H1 (cell line): Measurements from ENCODE around the gene TMEM120B. TPM values are rescaled to one million over a fixed set of nuclear protein-coding genes. Genes with fewer than 3 reads are reported as not detected.
A peak's percentile ranks its signal among the peaks of the same experiment; 100 is the strongest.

Experiments
- CTCF ChIA-PET: fragments of 300-600 bp; sonication (Branson Sonifier 250); formaldehyde crosslinking; loops from one replicate; lab custom pipeline; 2021; ENCODE audit not compliant: partially characterized antibody; lab: Charles Lee
- POLR2A ChIA-PET: fragments of 300-600 bp; sonication (Branson Sonifier 250); formaldehyde crosslinking; loops from one replicate; lab custom pipeline; 2021; ENCODE audit warnings: inconsistent platforms; ENCODE audit not compliant: partially characterized antibody; lab: Charles Lee
- DNase-seq, 2 experiments: peaks; one replicate each; pipeline versions ENCODE4 v3.0.0 to v3.0.0-alpha.2; 2010 to 2022; ENCODE audit warnings: low spot score in 2 of 2, low read depth in 1 of 2, mixed read lengths in 1 of 2
- FAIRE-seq: peaks from 2 replicates; lab custom pipeline; 2011; peaks lifted over from hg19 to GRCh38; lab: Jason Lieb, UNC
- H2AFZ ChIP-seq: 2 replicates; pipeline ENCODE4 v1.8.1; 2012; ENCODE audit warnings: low read length, inconsistent platforms
- H2AK5ac ChIP-seq: 2 replicates; pipeline ENCODE4 v1.6.1; 2013; ENCODE audit warnings: low read depth, low read length
- H2BK120ac ChIP-seq: replicated peaks from 2 replicates; pipeline ENCODE3; 2013; ENCODE audit warnings: low read depth, low read length, inconsistent platforms
- H2BK12ac ChIP-seq: 2 replicates; pipeline ENCODE4 v1.6.1; 2013; ENCODE audit warnings: low read depth, low read length
- H2BK15ac ChIP-seq: 2 replicates; pipeline ENCODE4 v1.6.1; 2013; ENCODE audit warnings: low read length
- H2BK20ac ChIP-seq: 2 replicates; pipeline ENCODE4 v1.6.1; 2013; ENCODE audit warnings: low read length
- H2BK5ac ChIP-seq: 2 replicates; pipeline ENCODE4 v1.6.1; 2013; ENCODE audit warnings: low read depth, low read length
- H3K14ac ChIP-seq: 2 replicates; pipeline ENCODE4 v1.6.1; 2013; ENCODE audit warnings: inconsistent platforms; ENCODE audit not compliant: insufficient read length
- H3K18ac ChIP-seq: 2 replicates; pipeline ENCODE4 v1.6.1; 2013; ENCODE audit warnings: low read length; ENCODE audit errors: extremely low read depth
- H3K23ac ChIP-seq: 2 replicates; pipeline ENCODE4 v1.6.1; 2013; ENCODE audit warnings: inconsistent platforms; ENCODE audit not compliant: insufficient read length
- H3K23me2 ChIP-seq: 2 replicates; pipeline ENCODE4 v1.6.1; 2013; ENCODE audit warnings: low read depth, low read length
- H3K27ac ChIP-seq: 2 replicates; pipeline ENCODE4 v1.6.1; 2011; ENCODE audit warnings: low read depth, low read length, inconsistent platforms
- H3K27me3 ChIP-seq, 4 experiments: replicated peaks in 1 of 4; 1 replicate in 1 of 4; 2 replicates in 3 of 4; pipeline versions ENCODE4 v1.6.1 to v1.8.1; 2011 to 2013; ENCODE audit warnings: low read length in 3 of 4, mild to moderate bottlenecking in 3 of 4, inconsistent platforms in 2 of 4, mixed read lengths in 2 of 4, moderate library complexity in 1 of 4; ENCODE audit not compliant: control insufficient read depth in 3 of 4, insufficient read depth in 3 of 4; ENCODE audit errors: extremely low read depth in 1 of 4
- H3K36me3 ChIP-seq, 4 experiments: 2 replicates each; pipeline versions ENCODE4 v1.6.1 to v1.8.1; 2011 to 2013; ENCODE audit warnings: mild to moderate bottlenecking in 4 of 4, low read length in 3 of 4, moderate library complexity in 2 of 4, control low read depth in 1 of 4, inconsistent platforms in 1 of 4; ENCODE audit not compliant: insufficient read depth in 4 of 4, control insufficient read depth in 2 of 4
- H3K4ac ChIP-seq: replicated peaks from 2 replicates; pipeline ENCODE3; 2013; ENCODE audit warnings: low read length, low read depth, mixed read lengths, inconsistent platforms; ENCODE audit not compliant: insufficient read length
- H3K4me1 ChIP-seq, 4 experiments: replicated peaks in 1 of 4; 1 replicate in 1 of 4; 2 replicates in 3 of 4; pipeline versions ENCODE4 v1.6.1 to v1.8.1; 2011 to 2013; ENCODE audit warnings: low read length in 3 of 4, inconsistent platforms in 2 of 4, mixed read lengths in 1 of 4; ENCODE audit not compliant: insufficient read depth in 4 of 4, control insufficient read depth in 3 of 4
- H3K4me2 ChIP-seq, 2 experiments: 2 replicates each; pipeline versions ENCODE4 v1.6.1 to v1.8.1; 2011 to 2013; ENCODE audit warnings: low read depth in 2 of 2, low read length in 2 of 2, control low read depth in 1 of 2, inconsistent platforms in 1 of 2, mild to moderate bottlenecking in 1 of 2; ENCODE audit not compliant: insufficient read depth in 1 of 2
- H3K4me3 ChIP-seq, 4 experiments: fragments of 200-600, 300-600 bp in 1 of 4; sonication (generic), shearing (Covaris generic), sonication (Bioruptor Twin) in 1 of 4; 2 replicates each; pipeline versions ENCODE4 v1.5.1 to v1.8.1; 2011 to 2016; ENCODE audit warnings: low read length in 4 of 4, low read depth in 3 of 4, control low read depth in 2 of 4, inconsistent platforms in 2 of 4, mild to moderate bottlenecking in 2 of 4, mixed read lengths in 1 of 4, moderate library complexity in 1 of 4; ENCODE audit not compliant: insufficient read depth in 2 of 4; ENCODE audit errors: extremely low read depth in 1 of 4
- H3K56ac ChIP-seq: replicated peaks from 2 replicates; pipeline ENCODE3; 2013; ENCODE audit warnings: low read depth, mild to moderate bottlenecking, mixed read lengths, low read length, inconsistent platforms; ENCODE audit not compliant: insufficient read length
- H3K79me1 ChIP-seq: 2 replicates; pipeline ENCODE4 v1.6.1; 2013; ENCODE audit warnings: low read depth, low read length, control low read depth
- H3K79me2 ChIP-seq, 2 experiments: 2 replicates each; pipeline versions ENCODE4 v1.6.1 to v1.8.1; 2012 to 2013; ENCODE audit warnings: low read length in 2 of 2, mild to moderate bottlenecking in 2 of 2, inconsistent platforms in 1 of 2; ENCODE audit not compliant: insufficient read depth in 2 of 2, control insufficient read depth in 1 of 2
- H3K9ac ChIP-seq, 4 experiments: replicated peaks in 1 of 4; 1 replicate in 1 of 4; 2 replicates in 3 of 4; pipeline versions ENCODE4 v1.6.1 to v1.8.1; 2011 to 2013; ENCODE audit warnings: low read depth in 3 of 4, low read length in 3 of 4, control low read depth in 2 of 4, mild to moderate bottlenecking in 2 of 4, moderate library complexity in 2 of 4, inconsistent platforms in 1 of 4; ENCODE audit errors: extremely low read depth in 1 of 4
- H3K9me3 ChIP-seq, 2 experiments: 2 replicates each; pipeline versions ENCODE4 v1.6.1 to v1.8.1; 2012 to 2013; ENCODE audit warnings: mild to moderate bottlenecking in 2 of 2, moderate library complexity in 2 of 2, control low read depth in 1 of 2, inconsistent platforms in 1 of 2, low read depth in 1 of 2, low read length in 1 of 2, mixed read lengths in 1 of 2; ENCODE audit not compliant: insufficient read depth in 2 of 2
- H4K20me1 ChIP-seq, 2 experiments: replicated peaks in 1 of 2; 2 replicates each; pipeline versions ENCODE3 to v1.8.1; 2011 to 2013; ENCODE audit warnings: inconsistent platforms in 2 of 2, low read length in 2 of 2, mild to moderate bottlenecking in 1 of 2; ENCODE audit not compliant: insufficient read depth in 2 of 2, control insufficient read depth in 1 of 2
- H4K5ac ChIP-seq: 2 replicates; pipeline ENCODE4 v1.6.1; 2013; ENCODE audit warnings: low read length, low read depth, mixed read lengths, inconsistent platforms; ENCODE audit not compliant: insufficient read length
- H4K8ac ChIP-seq: 2 replicates; pipeline ENCODE4 v1.8.0; 2013; ENCODE audit warnings: mild to moderate bottlenecking, moderate library complexity, low read length, inconsistent platforms; ENCODE audit not compliant: insufficient read depth; ENCODE audit errors: extremely low read depth
- H4K91ac ChIP-seq: replicated peaks from 2 replicates; pipeline ENCODE3; 2013; ENCODE audit warnings: low read length, mixed read lengths, inconsistent platforms; ENCODE audit not compliant: insufficient read length
- BACH1 ChIP-seq: IDR thresholded peaks from 2 replicates; pipeline ENCODE4 v1.6.1; 2012; ENCODE audit warnings: low read length, improper control_type of control experiment
- CTBP2 ChIP-seq: IDR thresholded peaks from 2 replicates; pipeline ENCODE4 v1.7.0; 2011; ENCODE audit warnings: borderline replicate concordance, mild to moderate bottlenecking, moderate library complexity, mixed read lengths, low read length; ENCODE audit not compliant: insufficient read depth, insufficient read length
- HDAC2 ChIP-seq, 2 experiments: fragments of 300-600 bp in 1 of 2; sonication (generic) in 1 of 2; IDR thresholded peaks; 2 replicates each; pipeline ENCODE4 v1.6.1; 2011 to 2012; ENCODE audit warnings: low read depth in 2 of 2, low read length in 2 of 2, mild to moderate bottlenecking in 2 of 2, moderate library complexity in 2 of 2, borderline replicate concordance in 1 of 2, inconsistent platforms in 1 of 2
- KDM4A ChIP-seq: IDR thresholded peaks from one replicate; pipeline ENCODE4 v1.7.1; 2012; ENCODE audit warnings: low read depth, mild to moderate bottlenecking, moderate library complexity, low read length, inconsistent platforms; ENCODE audit not compliant: severe bottlenecking
- KDM5A ChIP-seq: fragments of 200-600 bp; IDR thresholded peaks from 2 replicates; pipeline ENCODE4 v1.7.1; 2012; ENCODE audit warnings: mild to moderate bottlenecking, low read length, inconsistent platforms, mixed read lengths
- NRF1 ChIP-seq: IDR thresholded peaks from 2 replicates; pipeline ENCODE4 v1.6.1; 2011; ENCODE audit warnings: mild to moderate bottlenecking, low read depth, low read length, improper control_type of control experiment
- PHF8 ChIP-seq: fragments of 200-600 bp; sonication (generic); conservative IDR thresholded peaks from 2 replicates; pipeline ENCODE4 v1.7.1; 2012; ENCODE audit warnings: low read depth, mild to moderate bottlenecking, inconsistent platforms, low read length, moderate library complexity
- SIX5 ChIP-seq: IDR thresholded peaks from 2 replicates; pipeline ENCODE4 v1.6.1; 2011; ENCODE audit warnings: mild to moderate bottlenecking, low read depth, low read length
- SP2 ChIP-seq: IDR thresholded peaks from 2 replicates; pipeline ENCODE4 v1.6.1; 2012; ENCODE audit warnings: mild to moderate bottlenecking, low read length, inconsistent platforms
- TAF1 ChIP-seq: IDR thresholded peaks from 2 replicates; pipeline ENCODE4 v1.6.1; 2011; ENCODE audit warnings: mild to moderate bottlenecking, low read depth, low read length
- WGBS, 2 experiments: shearing (Covaris generic) in 1 of 2; methylation state at CpG; one replicate each; pipeline versions ENCODE4 v1.1.6 to v1.1.7; 2013 to 2015; ENCODE audit warnings: low lambda C conversion rate in 2 of 2, mixed read lengths in 2 of 2, inconsistent platforms in 1 of 2, low coverage in 1 of 2, missing lambda C conversion rate in 1 of 2; ENCODE audit not compliant: insufficient replicate concordance in 2 of 2, insufficient coverage in 1 of 2, insufficient read length in 1 of 2; ENCODE audit errors: extremely low coverage in 1 of 2, missing lambda C conversion rate in 1 of 2; 5-methylcytosine and 5-hydroxymethylcytosine counted together
- polyA plus RNA-seq, 7 experiments: library from polyadenylated mRNA; depleted of rRNA in 3 of 7; stranded (reverse) in 5 of 7; unstranded in 2 of 7; fragments of >200 nt in 5 of 7; fragments of 200-250 nt in 2 of 7; gene quantifications; 1 replicate in 5 of 7; 2 replicates in 1 of 7; 4 replicates in 1 of 7; pipeline versions ENCODE4 v1.2.1 to v1.2.3, GENCODE V29; 2011 to 2013; ENCODE audit warnings: missing spikeins in 2 of 7, mixed read lengths in 2 of 7
- total RNA-seq: library from RNA; stranded (reverse); fragmentation: NEBNext Ultra II Directional; extraction: Animal tissue kit (Norgen Biotek cat#: 25700); gene quantifications from 2 replicates; pipeline ENCODE4 v1.2.1, GENCODE V29; 2021
- TF ChIP-seq, protein P1 (sequence below): IDR thresholded peaks from 2 replicates; pipeline ENCODE4 v1.6.1; 2011; ENCODE audit warnings: low read length, improper control_type of control experiment

TMEM120B gene
- total and polyA plus RNA-seq, 2 of the 8 experiments (the other 6 are each of a cell fraction or from before 2014, with no cell fraction given), result 22.0 to 29.1 TPM

DNA sequence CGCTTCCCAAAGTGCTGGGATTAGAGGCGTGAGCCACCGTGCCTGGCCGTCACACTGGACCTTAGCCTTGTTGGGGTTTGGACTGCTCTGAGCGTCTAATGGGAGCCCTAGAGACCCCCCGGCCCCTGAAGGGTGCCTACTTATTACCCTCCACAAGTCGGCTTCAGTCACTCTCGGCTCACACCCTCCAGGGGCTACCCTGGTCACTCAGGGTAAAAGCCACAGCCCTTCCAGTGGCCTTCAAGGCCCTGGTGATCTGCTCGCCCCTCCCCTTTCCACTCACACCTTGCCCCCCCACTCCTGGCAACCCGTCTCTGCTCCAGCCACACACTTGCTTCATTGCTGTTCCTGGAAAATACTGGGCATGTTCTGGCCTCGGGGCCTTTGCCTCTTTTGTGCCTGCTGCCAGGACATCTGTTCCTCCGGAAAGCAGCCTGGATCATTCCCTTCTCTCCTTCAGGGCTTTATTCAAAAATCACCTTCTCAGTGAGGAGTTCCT lies 39.5 kb upstream of the TMEM120B start:
- H3K36me3 ChIP-seq, result no peaks in the 10 kb centered on the region
- H3K4ac ChIP-seq, result peak overlapping the region; percentile 8
- H2BK12ac ChIP-seq, result peak overlapping the region; percentile 87; the same call in 1 of the 2 replicates
- no peak overlapping the region for H4K5ac ChIP-seq
- no peak overlapping the region for H2BK120ac ChIP-seq
- peak overlapping the region; percentile 88 for H4K91ac ChIP-seq
- H4K20me1 ChIP-seq, result no peaks in the 10 kb centered on the region
- no peaks in the 10 kb centered on the region for H3K79me1 ChIP-seq
- peak overlapping the region; percentile 63; the same call in 1 of the 2 replicates for H4K8ac ChIP-seq
- FAIRE-seq (no peak), DNase-seq (no peak)
- H2BK5ac ChIP-seq, result peak overlapping the region; percentile 78; the same call in 1 of the 2 replicates
- no peaks in the 10 kb centered on the region for H3K9me3 ChIP-seq
- peak overlapping the region; percentile 51 to 65 for H3K4me2 ChIP-seq
- WGBS, 2 experiments, result 74% methylated on average over 12 of the region's 12 CpGs; no CpG with 5 or more reads in 1 of the 2 experiments
- no peaks in the 10 kb centered on the region; the same call in 1 of the 2 replicates for H3K23me2 ChIP-seq
- no peak overlapping the region for H3K56ac ChIP-seq
- H2BK20ac ChIP-seq, result no peak overlapping the region
- POLR2A ChIA-PET, result interaction anchor here (1.0 to 6.1 kb wide), 9 partner anchors 8 to 137 kb away, joined by 3 to 29 read pairs (median 4); partner anchors contain the start of genes KDM2B and ORAI1
- no peaks in the 10 kb centered on the region for H3K27me3 ChIP-seq
- CTCF ChIA-PET, result interaction anchor here (1.2 to 7.9 kb wide), 5 partner anchors 9 to 120 kb away, joined by 4 to 48 read pairs (median 8); no protein-coding TSS in a partner anchor
- H3K4me1 ChIP-seq, result peaks cover 0 to 12% (median 5%) of the 10 kb centered on the region in 4 experiments; a peak in 6 of 7 replicates
- no peak overlapping the region for H3K18ac ChIP-seq
- H3K14ac ChIP-seq, result no peak overlapping the region
- H3K79me2 ChIP-seq, result no peaks in the 10 kb centered on the region
- peak overlapping the region; percentile 37; the same call in 1 of the 2 replicates for H3K27ac ChIP-seq
- peak overlapping the region in 2 of 4 experiments; percentile 14 to 29; a peak in 3 of 7 replicates for H3K9ac ChIP-seq
- H3K4me3 ChIP-seq, result peak overlapping the region in 3 of 4 experiments; percentile 22 to 54 (median 36); a peak in 5 of 8 replicates
- no peak overlapping the region for H2AFZ ChIP-seq
- no peak overlapping the region for H2AK5ac ChIP-seq
- H2BK15ac ChIP-seq, result no peak overlapping the region
- H3K23ac ChIP-seq, result no peak overlapping the region
- TF ChIP-seq KDM4A, result no peak
- TF ChIP-seq, protein P1, sequence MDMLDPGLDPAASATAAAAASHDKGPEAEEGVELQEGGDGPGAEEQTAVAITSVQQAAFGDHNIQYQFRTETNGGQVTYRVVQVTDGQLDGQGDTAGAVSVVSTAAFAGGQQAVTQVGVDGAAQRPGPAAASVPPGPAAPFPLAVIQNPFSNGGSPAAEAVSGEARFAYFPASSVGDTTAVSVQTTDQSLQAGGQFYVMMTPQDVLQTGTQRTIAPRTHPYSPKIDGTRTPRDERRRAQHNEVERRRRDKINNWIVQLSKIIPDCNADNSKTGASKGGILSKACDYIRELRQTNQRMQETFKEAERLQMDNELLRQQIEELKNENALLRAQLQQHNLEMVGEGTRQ, result no peak
- no peak for TF ChIP-seq KDM5A
- TF ChIP-seq TAF1, result no peak
- no peak for TF ChIP-seq CTBP2
- no peak for TF ChIP-seq SP2
- no peak for TF ChIP-seq HDAC2 (IDR thresholded peaks at IDR 0.05; ENCODE audit: borderline replicate concordance in 1 of 2, low read depth in 2 of 2, low read length in 2 of 2)
- no peak for TF ChIP-seq NRF1
- TF ChIP-seq PHF8, result no peak
- TF ChIP-seq SIX5, result no peak
- TF ChIP-seq BACH1, result no peak
